ENCODE results near the gene LRP3.

DNA sequence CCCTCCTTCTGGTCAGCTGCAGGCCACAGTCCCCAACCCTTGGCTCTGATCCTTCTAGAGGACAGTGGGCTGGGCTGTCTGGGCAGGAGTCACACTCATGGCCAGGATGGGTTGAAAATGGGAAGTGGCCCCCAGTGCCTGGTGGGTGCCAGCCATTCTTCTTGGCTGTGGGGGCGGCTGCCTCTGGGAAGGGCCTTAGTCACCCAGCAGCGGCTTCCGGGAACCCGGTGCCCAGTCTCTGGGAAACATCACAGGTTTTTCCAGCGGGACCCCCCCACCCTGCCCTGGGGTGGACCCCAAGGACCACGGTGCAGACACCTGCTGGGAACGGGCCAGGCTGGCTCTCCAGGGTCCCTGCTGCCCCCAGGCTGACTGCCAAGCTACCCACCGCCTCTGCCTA lies 58.8 kb downstream of the LRP3 start:
- TF ChIP-seq, protein P1, sequence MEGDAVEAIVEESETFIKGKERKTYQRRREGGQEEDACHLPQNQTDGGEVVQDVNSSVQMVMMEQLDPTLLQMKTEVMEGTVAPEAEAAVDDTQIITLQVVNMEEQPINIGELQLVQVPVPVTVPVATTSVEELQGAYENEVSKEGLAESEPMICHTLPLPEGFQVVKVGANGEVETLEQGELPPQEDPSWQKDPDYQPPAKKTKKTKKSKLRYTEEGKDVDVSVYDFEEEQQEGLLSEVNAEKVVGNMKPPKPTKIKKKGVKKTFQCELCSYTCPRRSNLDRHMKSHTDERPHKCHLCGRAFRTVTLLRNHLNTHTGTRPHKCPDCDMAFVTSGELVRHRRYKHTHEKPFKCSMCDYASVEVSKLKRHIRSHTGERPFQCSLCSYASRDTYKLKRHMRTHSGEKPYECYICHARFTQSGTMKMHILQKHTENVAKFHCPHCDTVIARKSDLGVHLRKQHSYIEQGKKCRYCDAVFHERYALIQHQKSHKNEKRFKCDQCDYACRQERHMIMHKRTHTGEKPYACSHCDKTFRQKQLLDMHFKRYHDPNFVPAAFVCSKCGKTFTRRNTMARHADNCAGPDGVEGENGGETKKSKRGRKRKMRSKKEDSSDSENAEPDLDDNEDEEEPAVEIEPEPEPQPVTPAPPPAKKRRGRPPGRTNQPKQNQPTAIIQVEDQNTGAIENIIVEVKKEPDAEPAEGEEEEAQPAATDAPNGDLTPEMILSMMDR (conservative IDR thresholded peaks at IDR 0.05; ENCODE audit: low read depth in 2 of 2): no peak
- no peak for TF ChIP-seq EZH2 (IDR thresholded peaks at IDR 0.05; ENCODE audit: low read depth, unreplicated experiment)
- TF ChIP-seq POLR2AphosphoS5 (IDR thresholded peaks at IDR 0.05; ENCODE audit: low read depth): no peak
- TF ChIP-seq, protein P2, sequence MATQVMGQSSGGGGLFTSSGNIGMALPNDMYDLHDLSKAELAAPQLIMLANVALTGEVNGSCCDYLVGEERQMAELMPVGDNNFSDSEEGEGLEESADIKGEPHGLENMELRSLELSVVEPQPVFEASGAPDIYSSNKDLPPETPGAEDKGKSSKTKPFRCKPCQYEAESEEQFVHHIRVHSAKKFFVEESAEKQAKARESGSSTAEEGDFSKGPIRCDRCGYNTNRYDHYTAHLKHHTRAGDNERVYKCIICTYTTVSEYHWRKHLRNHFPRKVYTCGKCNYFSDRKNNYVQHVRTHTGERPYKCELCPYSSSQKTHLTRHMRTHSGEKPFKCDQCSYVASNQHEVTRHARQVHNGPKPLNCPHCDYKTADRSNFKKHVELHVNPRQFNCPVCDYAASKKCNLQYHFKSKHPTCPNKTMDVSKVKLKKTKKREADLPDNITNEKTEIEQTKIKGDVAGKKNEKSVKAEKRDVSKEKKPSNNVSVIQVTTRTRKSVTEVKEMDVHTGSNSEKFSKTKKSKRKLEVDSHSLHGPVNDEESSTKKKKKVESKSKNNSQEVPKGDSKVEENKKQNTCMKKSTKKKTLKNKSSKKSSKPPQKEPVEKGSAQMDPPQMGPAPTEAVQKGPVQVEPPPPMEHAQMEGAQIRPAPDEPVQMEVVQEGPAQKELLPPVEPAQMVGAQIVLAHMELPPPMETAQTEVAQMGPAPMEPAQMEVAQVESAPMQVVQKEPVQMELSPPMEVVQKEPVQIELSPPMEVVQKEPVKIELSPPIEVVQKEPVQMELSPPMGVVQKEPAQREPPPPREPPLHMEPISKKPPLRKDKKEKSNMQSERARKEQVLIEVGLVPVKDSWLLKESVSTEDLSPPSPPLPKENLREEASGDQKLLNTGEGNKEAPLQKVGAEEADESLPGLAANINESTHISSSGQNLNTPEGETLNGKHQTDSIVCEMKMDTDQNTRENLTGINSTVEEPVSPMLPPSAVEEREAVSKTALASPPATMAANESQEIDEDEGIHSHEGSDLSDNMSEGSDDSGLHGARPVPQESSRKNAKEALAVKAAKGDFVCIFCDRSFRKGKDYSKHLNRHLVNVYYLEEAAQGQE (IDR thresholded peaks at IDR 0.05; ENCODE audit: unreplicated experiment): no peak
